NOMO-1 (cell line): ENCODE measurements around the gene MAN1A2.
"Not testable (repeated sequence)": the region's sequence is repeated elsewhere in the genome, so short reads cannot be mapped to it uniquely, and the experiment has no call there.

Experiments
- DNase-seq, 2 experiments: peaks; one replicate each; lab custom pipeline; 2025; ENCODE audit not compliant: unreplicated experiment in 2 of 2; lab: John Stamatoyannopoulos, UW

MAN1A2 gene

DNA sequence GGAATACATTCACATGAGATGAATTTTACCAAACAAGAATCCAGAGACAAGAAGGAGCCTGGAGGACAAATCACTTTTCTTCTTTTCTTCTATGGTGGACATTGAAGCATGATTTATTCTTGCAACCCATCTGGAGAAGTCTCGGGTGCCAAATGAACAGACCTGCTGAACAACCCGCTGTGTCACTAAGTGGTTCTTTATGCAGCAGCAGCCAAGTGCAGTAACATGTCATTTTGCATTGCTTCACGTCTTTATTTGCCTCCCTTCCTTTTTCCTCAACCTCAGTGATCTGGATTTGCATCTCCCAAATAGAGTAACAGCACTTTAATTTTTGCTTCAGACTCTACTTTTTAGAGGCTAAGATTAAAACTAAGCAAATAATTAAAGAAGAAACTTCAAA is 188.6 kb downstream of the MAN1A2 start:
- DNase-seq: no peak

DNA sequence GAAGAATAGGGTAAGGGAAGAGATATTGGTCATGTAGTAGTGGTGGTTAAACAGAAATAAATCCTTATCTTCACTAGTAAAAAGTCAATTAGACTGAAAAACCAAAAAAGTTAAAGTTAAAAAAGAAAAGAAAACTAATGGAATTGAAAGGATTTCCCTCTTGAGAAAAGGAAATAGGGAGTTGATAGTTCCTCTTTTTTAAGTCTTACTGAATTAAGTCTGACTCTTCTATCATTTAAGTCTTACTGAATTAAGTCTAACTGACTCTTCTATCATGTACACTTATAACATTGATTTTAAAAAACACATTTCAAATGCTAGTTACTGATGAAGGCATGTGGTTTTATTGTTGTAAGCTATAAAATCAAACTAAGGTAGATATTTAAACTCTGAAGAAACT is 189.1 kb downstream of the MAN1A2 start:
- peak in 1 of 2 experiments; percentile 33 for DNase-seq

DNA sequence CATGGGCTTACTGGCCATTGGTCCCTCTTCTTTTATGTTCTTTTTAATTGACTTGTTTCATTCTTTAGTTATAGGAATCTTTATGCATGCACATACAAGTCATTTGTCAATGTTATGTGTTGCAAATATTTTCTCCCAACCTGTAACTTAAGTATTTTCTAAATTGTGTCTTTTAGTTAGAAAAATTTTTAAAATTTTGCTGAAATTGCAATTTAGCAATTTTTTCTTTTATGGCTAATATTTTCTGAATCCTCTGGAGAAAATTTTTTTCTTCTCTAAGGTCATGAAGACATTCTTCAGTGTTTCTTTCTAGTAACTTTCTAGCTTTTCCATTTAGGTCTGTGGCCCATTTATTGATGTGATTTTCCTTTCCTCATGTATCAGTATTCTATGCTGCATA is 189.7 kb downstream of the MAN1A2 start:
- DNase-seq: no peak

- not testable (repeated sequence) for DNase-seq
Measured at GRCh38 chr1:117558451-117558850, 191.2 kb downstream of the MAN1A2 start.

- DNase-seq: no peak
Measured at GRCh38 chr1:117559139-117559538, 191.9 kb downstream of the MAN1A2 start.

DNA sequence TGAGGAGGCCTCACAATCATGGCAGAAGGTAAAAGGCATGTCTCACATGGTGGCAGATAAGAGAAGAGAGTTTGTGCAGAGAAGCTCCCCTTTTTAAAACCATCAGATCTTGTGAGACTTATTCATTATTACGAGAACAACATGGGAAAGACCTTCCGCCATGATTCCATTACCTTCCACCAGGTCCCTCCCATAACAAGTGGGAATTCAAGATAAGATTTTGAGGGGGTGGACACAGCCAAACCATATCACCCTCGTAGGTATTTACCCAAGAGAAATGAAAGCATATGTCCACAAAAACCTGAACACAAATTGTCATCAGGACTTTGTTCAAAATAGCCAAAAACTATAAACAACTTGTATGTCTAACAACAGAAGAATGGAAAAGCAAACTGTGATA is 192.7 kb downstream of the MAN1A2 start:
- DNase-seq: no peak

- DNase-seq: no peak
Measured at GRCh38 chr1:117561071-117561470, 193.8 kb downstream of the MAN1A2 start.

GRCh38 chr1:117561551-117561950 is 194.3 kb downstream of the MAN1A2 start:
- DNase-seq: no peak

GRCh38 chr1:117562581-117563491 is 195.6 kb downstream of the MAN1A2 start:
- DNase-seq: no peak

DNA sequence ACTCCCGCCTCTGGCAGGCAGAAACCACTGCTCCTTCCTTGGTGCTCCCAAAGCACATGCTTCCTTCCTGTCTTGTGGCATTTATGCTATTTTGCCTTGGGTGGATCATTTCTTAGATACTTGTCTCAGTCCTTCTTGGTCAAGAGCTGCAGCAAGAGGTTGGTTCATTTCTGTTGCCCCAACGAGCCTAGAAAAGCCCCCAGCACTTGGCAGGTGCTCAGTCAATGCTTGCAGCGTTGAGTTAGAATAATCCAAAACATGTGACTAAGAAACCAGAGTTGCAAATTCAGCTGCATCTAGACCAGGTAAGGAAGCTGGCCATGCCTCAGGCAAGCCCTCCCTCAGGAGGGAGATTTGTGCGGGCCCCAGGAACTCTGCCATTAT is 196.2 kb downstream of the MAN1A2 start:
- no peak for DNase-seq

- DNase-seq: peak; percentile 40 to 72
Measured at GRCh38 chr1:117564227-117565075, 197.2 kb downstream of the MAN1A2 start.

DNA sequence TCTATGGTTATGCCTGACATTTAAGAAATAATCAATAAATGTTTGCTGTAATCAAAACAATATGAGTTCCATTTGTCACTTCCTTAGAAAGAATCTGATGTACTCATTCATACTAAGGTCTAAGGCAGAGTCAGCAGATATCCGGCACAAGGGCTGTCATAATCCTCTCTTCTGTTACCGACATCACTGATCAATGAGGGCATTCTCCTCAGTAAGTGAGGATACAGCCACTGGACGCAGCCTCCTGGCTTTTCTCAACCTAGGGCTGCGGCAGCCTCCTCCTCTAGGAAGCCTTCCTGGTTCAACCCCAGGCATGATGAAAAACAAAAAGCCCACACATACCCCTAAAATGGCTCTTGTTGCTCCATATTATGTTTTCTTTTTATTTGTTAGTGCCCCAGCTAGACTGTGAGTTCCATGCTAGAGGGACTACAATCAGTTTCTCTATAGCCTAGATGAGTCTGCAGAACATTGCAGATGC is 197.9 kb downstream of the MAN1A2 start:
- no peak for DNase-seq

- no peak for DNase-seq
Measured at GRCh38 chr1:117565745-117566455, 198.7 kb downstream of the MAN1A2 start.

GRCh38 chr1:117566556-117566955 is 199.3 kb downstream of the MAN1A2 start:
- no peak for DNase-seq

GRCh38 chr1:117567435-117567834 is 200.2 kb downstream of the MAN1A2 start:
- DNase-seq: no peak

GRCh38 chr1:117567976-117568375 is 200.7 kb downstream of the MAN1A2 start:
- no peak for DNase-seq

DNA sequence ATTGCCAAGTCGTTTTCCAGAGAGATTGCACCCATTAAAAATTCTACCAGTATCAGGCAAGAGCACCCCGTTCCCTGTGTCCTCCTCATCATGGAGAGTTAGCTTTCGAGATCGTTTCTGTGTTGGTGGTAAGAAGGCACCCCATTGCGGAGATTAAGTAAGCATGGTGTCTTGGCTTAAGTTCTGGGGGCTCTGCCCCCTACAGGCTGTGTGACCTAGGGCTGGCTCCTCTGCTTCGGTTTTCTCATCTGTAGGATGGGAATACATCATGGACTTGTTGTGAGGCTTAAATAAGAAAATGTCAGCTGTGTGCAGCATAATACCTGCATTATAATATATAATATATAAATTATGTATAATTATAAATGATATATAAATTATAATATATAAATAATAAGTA is 201.8 kb downstream of the MAN1A2 start:
- DNase-seq: no peak

DNA sequence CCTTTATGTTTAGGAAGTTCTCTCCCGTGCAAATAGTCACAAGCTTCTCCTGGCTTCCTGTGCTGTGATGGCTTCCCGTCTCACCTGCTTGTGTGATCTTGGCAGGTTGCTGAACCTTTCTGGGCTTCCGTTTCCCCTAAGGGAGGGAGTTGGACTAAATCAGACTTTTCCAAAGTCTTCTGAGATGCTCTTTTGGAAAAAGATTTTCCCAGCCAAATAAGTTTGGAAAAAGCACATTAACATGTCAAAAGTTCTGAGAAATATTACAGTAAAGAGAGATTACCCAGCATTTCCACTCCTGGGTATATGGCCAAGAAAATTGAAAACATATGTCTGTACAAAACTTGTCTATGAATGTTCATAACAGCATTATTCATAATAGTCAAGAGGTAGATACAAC is 202.6 kb downstream of the MAN1A2 start:
- no peak for DNase-seq

- no peak for DNase-seq
Measured at GRCh38 chr1:117570988-117571409, 203.8 kb downstream of the MAN1A2 start.

DNA sequence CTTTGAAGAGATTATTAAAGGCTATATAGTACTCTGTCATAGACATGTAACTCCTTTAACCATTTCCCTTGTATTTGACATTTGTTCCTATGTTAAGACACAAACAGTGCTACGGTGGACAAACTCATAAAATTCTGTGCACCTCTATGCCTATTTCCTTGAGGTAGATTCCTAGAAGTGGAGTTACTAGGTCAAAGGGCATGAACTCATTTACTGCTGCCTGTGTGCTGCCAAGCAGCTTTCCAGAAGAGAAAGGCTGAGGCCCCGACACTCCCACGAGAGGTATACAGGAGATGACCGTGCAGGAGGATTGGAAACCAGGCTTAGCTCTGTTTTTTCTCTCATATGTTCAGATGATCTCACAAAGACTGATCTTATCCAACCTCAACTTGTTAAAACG is 204.2 kb downstream of the MAN1A2 start:
- DNase-seq: no peak

DNA sequence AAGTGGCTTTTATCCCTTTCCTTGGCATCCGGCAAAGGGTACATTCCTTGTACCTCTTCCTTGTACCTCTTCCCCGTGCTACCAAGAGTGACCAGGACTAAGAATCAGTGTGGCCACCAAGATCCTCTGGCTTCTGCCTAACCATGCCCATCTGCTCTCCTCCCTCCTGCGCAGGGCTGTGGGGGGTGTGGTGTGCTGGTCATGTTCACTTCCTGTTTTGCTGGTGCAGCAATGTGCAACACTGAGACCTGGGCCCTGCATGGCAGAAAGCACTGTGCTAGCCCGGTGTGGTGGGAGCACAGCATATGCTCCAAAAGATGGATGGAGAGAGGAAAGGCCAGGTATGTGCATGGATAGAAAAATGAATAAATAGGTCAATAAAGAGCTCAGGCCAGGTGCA is 205.3 kb downstream of the MAN1A2 start:
- peak; percentile 47 to 82 for DNase-seq
